Inflammatory macrophage (primary cell): ENCODE results near the gene KCNH5.
"Not testable (repeated sequence)": the region's sequence is repeated elsewhere in the genome, so short reads cannot be mapped to it uniquely, and the experiment has no call there.

Experiments used
- DNase-seq, 2 donors: peaks; one replicate each; pipeline ENCODE4 v3.0.0-alpha.2; 2020 to 2022

The KCNH5 gene

GRCh38 chr14:62885451-62885850, 159.8 kb downstream of the KCNH5 start:
- DNase-seq, result no peak

- no peak for DNase-seq
Observed at GRCh38 chr14:62882967-62883366, 162.3 kb downstream of the KCNH5 start.

- no peak for DNase-seq
Observed at GRCh38 chr14:62866376-62866775, 178.9 kb downstream of the KCNH5 start.

GRCh38 chr14:62864588-62864987, 180.7 kb downstream of the KCNH5 start:
- DNase-seq, result no peak

- DNase-seq, result not testable (repeated sequence)
Observed at GRCh38 chr14:62858011-62858410, 187.2 kb downstream of the KCNH5 start.

GRCh38 chr14:62854951-62855350, 190.3 kb downstream of the KCNH5 start:
- no peak for DNase-seq

- no peak for DNase-seq
Observed at GRCh38 chr14:62847168-62847567, 198.1 kb downstream of the KCNH5 start.

- DNase-seq, result no peak
Observed at GRCh38 chr14:62844546-62844945, 200.7 kb downstream of the KCNH5 start.

- no peak for DNase-seq
Observed at GRCh38 chr14:62824086-62824485, 221.2 kb downstream of the KCNH5 start.

- no peak for DNase-seq
Observed at GRCh38 chr14:62819931-62820330, 225.3 kb downstream of the KCNH5 start.

GRCh38 chr14:62807636-62808035, 237.6 kb downstream of the KCNH5 start:
- no peak for DNase-seq

GRCh38 chr14:62800577-62800976, 244.7 kb downstream of the KCNH5 start:
- no peak for DNase-seq

GRCh38 chr14:62796431-62796830, 248.8 kb downstream of the KCNH5 start:
- DNase-seq, result no peak

- DNase-seq, result no peak
Observed at GRCh38 chr14:62792578-62792977, 252.7 kb downstream of the KCNH5 start.

GRCh38 chr14:62781328-62781727, 263.9 kb downstream of the KCNH5 start:
- not testable (repeated sequence) for DNase-seq

- no peak for DNase-seq
Observed at GRCh38 chr14:62778852-62779251, 266.4 kb downstream of the KCNH5 start.

- DNase-seq, result no peak
Observed at GRCh38 chr14:62778310-62778709, 266.9 kb downstream of the KCNH5 start.

- DNase-seq, result no peak
Observed at GRCh38 chr14:62777510-62777909, 267.7 kb downstream of the KCNH5 start.

- DNase-seq, result no peak
Observed at GRCh38 chr14:62776300-62776699, 269.0 kb downstream of the KCNH5 start.

- no peak for DNase-seq
Observed at GRCh38 chr14:62768753-62769152, 276.5 kb downstream of the KCNH5 start.

- no peak for DNase-seq
Observed at GRCh38 chr14:62763951-62764350, 281.3 kb downstream of the KCNH5 start.

- no peak for DNase-seq
Observed at GRCh38 chr14:62759796-62760195, 285.5 kb downstream of the KCNH5 start.

GRCh38 chr14:62746881-62747280, 298.4 kb downstream of the KCNH5 start:
- DNase-seq, result not testable (repeated sequence)

- no peak for DNase-seq
Observed at GRCh38 chr14:62745496-62745895, 299.8 kb downstream of the KCNH5 start.

- DNase-seq, result no peak
Observed at GRCh38 chr14:62743560-62743959, 301.7 kb downstream of the KCNH5 start.

- no peak for DNase-seq
Observed at GRCh38 chr14:62743118-62743517, 302.1 kb downstream of the KCNH5 start.
